OCI-LY3 (cell line): Measurements from ENCODE around the gene DNM3.
A peak's percentile ranks its signal among the peaks of the same experiment; 100 is the strongest.

Experiments used
- H2AFZ ChIP-seq: fragments of 200-600, 300-600 bp; shearing (Covaris generic); 2 replicates; pipeline ENCODE4 v1.6.0; 2014; ENCODE audit warnings: antibody characterized with exemption, low read depth, low read length
- H3K27ac ChIP-seq: fragments of 200-600, 300-600 bp; sonication (generic); 2 replicates; pipeline ENCODE4 v1.5.1; 2014; ENCODE audit warnings: mild to moderate bottlenecking, low read length, moderate library complexity, mixed read lengths
- H3K27me3 ChIP-seq: fragments of 200-600, 300-600 bp; sonication (generic); 2 replicates; pipeline ENCODE4 v1.6.1; 2014; ENCODE audit warnings: low read depth, low read length, mixed read lengths
- H3K36me3 ChIP-seq: fragments of 200-600, 300-600 bp; sonication (generic); replicated peaks from 2 replicates; pipeline ENCODE3; 2014; ENCODE audit warnings: low read depth, low read length, mixed read lengths
- H3K4me1 ChIP-seq: fragments of 300-600, 200-600 bp; sonication (generic); 2 replicates; pipeline ENCODE4 v1.6.1; 2014; ENCODE audit warnings: low read length, mixed read lengths
- H3K4me2 ChIP-seq: fragments of 200-600, 300-600 bp; sonication (generic); 2 replicates; pipeline ENCODE4 v1.6.1; 2014; ENCODE audit warnings: low read length, mixed read lengths
- H3K4me3 ChIP-seq: fragments of 300-600, 200-600 bp; sonication (generic); 2 replicates; pipeline ENCODE4 v1.5.1; 2014; ENCODE audit warnings: antibody characterized with exemption, mild to moderate bottlenecking, low read length, moderate library complexity
- H3K79me2 ChIP-seq: fragments of 300-600, 200-600 bp; shearing (Covaris generic); 2 replicates; pipeline ENCODE4 v1.6.1; 2014; ENCODE audit warnings: mild to moderate bottlenecking, low read length, mixed read lengths
- H3K9ac ChIP-seq: fragments of 300-600, 200-600 bp; shearing (Covaris generic); 2 replicates; pipeline ENCODE4 v1.6.0; 2014; ENCODE audit warnings: mild to moderate bottlenecking, low read length, moderate library complexity
- H3K9me3 ChIP-seq: fragments of 200-600, 300-600 bp; shearing (Covaris generic); 2 replicates; pipeline ENCODE4 v1.6.1; 2014; ENCODE audit warnings: low read length, mixed read lengths; ENCODE audit not compliant: insufficient read depth
- H4K20me1 ChIP-seq: fragments of 200-600, 300-600 bp; sonication (generic); 2 replicates; pipeline ENCODE4 v1.6.1; 2016; ENCODE audit warnings: low read length, mixed read lengths; ENCODE audit not compliant: insufficient read depth
- EZH2phosphoT487 ChIP-seq: fragments of 200-600 bp; shearing (Covaris generic); IDR thresholded peaks from 2 replicates; pipeline ENCODE4 v1.6.1; 2018; ENCODE audit warnings: antibody characterized with exemption, mixed run types, low read depth
- TF ChIP-seq, protein P1 (sequence below): fragments of 200-600, 300-600 bp; sonication (generic); IDR thresholded peaks from 2 replicates; pipeline ENCODE4 v1.5.1; 2014; ENCODE audit warnings: antibody characterized with exemption, low read length, low read depth

The DNM3 gene

DNA sequence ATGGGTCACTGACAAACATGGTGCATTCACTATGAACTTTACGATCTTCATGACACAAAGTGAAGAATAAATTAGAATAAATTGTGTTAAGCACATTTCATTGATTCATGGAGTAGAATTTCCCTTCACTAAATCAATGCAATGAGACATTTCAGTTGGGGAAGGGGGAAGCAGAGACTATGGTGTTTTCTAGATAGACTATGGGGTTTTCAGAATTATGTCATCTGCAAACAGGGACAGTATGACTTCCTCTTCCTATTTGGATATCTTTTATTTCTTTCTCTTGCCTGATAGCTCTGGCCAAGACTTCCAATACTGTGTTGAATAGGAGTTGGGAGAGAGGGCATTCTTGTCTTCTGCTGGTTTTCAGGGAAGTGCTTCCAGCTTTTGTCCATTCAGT lies 499.2 kb downstream of the DNM3 start:
- Histone ChIP-seq H3K79me2 (no peaks in the 10 kb centered on the region), H2AFZ (no peak overlapping the region), H3K27me3 (no peaks in the 10 kb centered on the region), H3K36me3 (no peaks in the 10 kb centered on the region), H3K9me3 (no peaks in the 10 kb centered on the region), H3K4me2 (peak overlapping the region; percentile 75), H4K20me1 (no peaks in the 10 kb centered on the region), H3K27ac (peak overlapping the region; percentile 92), H3K4me3 (peak overlapping the region; percentile 48), H3K4me1 (peaks cover 88% of the 10 kb centered on the region), H3K9ac (peak overlapping the region; percentile 83)
- no peak for TF ChIP-seq EZH2phosphoT487
- TF ChIP-seq, protein P1, sequence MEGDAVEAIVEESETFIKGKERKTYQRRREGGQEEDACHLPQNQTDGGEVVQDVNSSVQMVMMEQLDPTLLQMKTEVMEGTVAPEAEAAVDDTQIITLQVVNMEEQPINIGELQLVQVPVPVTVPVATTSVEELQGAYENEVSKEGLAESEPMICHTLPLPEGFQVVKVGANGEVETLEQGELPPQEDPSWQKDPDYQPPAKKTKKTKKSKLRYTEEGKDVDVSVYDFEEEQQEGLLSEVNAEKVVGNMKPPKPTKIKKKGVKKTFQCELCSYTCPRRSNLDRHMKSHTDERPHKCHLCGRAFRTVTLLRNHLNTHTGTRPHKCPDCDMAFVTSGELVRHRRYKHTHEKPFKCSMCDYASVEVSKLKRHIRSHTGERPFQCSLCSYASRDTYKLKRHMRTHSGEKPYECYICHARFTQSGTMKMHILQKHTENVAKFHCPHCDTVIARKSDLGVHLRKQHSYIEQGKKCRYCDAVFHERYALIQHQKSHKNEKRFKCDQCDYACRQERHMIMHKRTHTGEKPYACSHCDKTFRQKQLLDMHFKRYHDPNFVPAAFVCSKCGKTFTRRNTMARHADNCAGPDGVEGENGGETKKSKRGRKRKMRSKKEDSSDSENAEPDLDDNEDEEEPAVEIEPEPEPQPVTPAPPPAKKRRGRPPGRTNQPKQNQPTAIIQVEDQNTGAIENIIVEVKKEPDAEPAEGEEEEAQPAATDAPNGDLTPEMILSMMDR, result no peak

DNA sequence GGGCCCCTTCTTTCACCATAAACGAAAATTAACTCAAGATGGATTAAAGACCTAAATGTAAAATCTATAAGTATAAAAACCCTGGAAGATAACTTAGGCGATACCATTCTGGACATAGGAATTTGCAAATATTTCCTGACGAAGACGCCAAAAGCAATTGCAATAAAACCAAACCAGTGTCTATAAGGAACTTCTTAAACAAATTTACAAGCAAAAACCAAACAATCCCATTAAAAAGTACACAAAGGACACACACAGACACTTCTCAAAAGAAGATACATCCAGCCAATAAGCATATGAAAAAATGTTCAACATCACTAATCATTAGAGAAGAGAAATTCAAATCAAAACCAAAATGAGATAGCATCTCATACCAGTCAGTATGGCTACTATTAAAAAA lies 500.4 kb downstream of the DNM3 start:
- H3K4me1 ChIP-seq, result peaks cover 97% of the 10 kb centered on the region

DNA sequence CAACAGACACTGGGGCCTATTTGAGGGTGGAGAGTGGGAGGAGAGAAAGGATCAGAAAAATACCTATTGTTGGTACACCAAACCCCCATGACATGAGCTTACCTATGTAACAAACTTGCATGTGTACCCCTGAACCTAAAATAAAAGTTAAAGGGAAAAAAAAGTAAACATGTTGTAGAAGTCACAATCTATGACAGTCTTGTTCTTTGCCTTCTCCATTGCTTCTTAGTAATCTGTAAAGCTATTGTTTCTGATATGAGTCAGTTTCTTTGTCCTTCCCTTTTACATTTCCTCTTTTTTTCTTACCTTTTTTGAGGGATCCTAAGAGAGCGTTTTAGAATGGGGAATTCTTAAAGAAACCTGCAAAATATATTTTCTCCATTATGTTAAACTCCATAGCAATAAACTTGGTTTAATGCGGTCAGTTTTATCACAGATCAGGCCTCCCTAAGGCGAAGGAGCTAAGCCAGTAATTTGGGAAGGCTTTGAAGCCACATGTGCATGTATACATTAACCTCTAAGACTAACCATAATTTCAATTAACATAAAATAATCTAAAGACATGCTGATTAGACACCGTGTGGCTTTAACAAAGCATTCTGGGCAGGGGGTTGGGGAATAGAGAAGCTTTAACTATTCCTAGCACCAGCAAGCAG lies 501.4 kb downstream of the DNM3 start:
- Histone ChIP-seq H3K9ac (peak overlapping the region; percentile 83), H3K27me3 (no peaks in the 10 kb centered on the region), H3K4me1 (peaks cover 91% of the 10 kb centered on the region), H3K4me2 (peak overlapping the region; percentile 75), H3K4me3 (peak overlapping the region; percentile 59), H3K27ac (peak overlapping the region; percentile 92), H4K20me1 (no peaks in the 10 kb centered on the region), H3K9me3 (peaks cover 16% of the 10 kb centered on the region; the same call in 1 of the 2 replicates), H3K36me3 (peaks cover 16% of the 10 kb centered on the region), H3K79me2 (no peaks in the 10 kb centered on the region), H2AFZ (no peak overlapping the region)
- TF ChIP-seq, protein P1, result no peak
- no peak for TF ChIP-seq EZH2phosphoT487

More for the DNA sequence above, 500.4 kb downstream of the DNM3 start:
- peaks cover 6% of the 10 kb centered on the region for H3K36me3 ChIP-seq
- H3K27me3 ChIP-seq, result no peaks in the 10 kb centered on the region
- H4K20me1 ChIP-seq, result no peaks in the 10 kb centered on the region
- H3K79me2 ChIP-seq, result no peaks in the 10 kb centered on the region
- H3K27ac ChIP-seq, result peak overlapping the region; percentile 92
- H3K9ac ChIP-seq, result peak overlapping the region; percentile 83; the same call in 1 of the 2 replicates
- no peak for TF ChIP-seq EZH2phosphoT487
- TF ChIP-seq, protein P1, result no peak
- no peak overlapping the region; the same call in 1 of the 2 replicates for H3K4me3 ChIP-seq
- peaks cover 6% of the 10 kb centered on the region; the same call in 1 of the 2 replicates for H3K9me3 ChIP-seq
- H2AFZ ChIP-seq, result no peak overlapping the region
- H3K4me2 ChIP-seq, result peak overlapping the region; percentile 75

DNA sequence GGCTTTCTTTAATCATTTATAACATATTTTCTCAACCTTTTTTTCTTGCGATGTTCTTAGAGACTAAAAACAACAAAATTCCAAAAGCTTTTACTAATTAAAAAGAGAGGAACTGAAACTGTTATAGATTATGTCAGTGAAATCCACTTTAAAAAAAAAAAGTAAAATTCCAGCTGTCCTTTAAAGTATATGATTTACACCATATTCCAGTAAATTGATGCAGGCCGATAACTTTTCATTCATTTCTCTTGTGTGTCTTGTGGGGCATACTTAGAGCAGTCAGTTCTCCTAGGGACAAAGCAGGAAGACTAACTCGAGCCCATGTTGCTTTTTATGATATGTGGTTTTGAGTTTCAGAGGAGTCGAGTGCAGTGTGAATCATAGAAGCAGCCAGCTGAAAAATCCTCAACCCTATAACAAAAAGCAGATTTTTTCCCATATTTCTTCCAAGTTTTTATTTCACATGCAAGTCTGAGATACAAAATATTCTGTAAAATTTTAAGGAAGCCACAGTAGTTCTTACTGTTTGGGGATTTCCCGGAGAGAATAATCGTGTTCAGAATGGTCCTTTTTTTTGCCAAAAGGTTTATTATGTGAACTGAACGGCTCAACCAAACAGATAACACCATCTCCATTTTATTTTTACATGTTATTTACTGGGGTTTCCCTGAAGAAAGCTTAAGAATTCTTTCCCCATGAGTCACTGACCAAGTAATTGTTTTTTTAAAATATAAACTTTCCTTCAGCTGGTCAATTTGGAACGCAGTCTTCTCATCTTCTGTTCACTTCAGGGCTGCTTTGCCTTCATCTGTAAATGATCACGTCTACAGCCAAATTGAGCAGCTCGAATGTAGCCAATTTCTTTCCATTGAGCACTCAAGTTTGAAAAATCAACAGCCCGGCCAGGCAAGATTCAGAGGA lies 502.2 kb downstream of the DNM3 start:
- peaks cover 85% of the 10 kb centered on the region for H3K4me1 ChIP-seq
- peaks cover 22% of the 10 kb centered on the region; the same call in 1 of the 2 replicates for H3K9me3 ChIP-seq
- H3K4me3 ChIP-seq, result peak overlapping the region; percentile 59
- peaks cover 23% of the 10 kb centered on the region for H3K36me3 ChIP-seq
- H3K79me2 ChIP-seq, result no peaks in the 10 kb centered on the region
- peak overlapping the region; percentile 75 for H3K4me2 ChIP-seq
- peak overlapping the region; percentile 83 for H3K9ac ChIP-seq
- TF ChIP-seq EZH2phosphoT487, result no peak
- TF ChIP-seq, protein P1, result no peak
- H3K27ac ChIP-seq, result peak overlapping the region; percentile 92
- peak overlapping the region; percentile 23; the same call in 1 of the 2 replicates for H2AFZ ChIP-seq
- no peaks in the 10 kb centered on the region for H3K27me3 ChIP-seq
- no peaks in the 10 kb centered on the region for H4K20me1 ChIP-seq
